ENCODE data around the gene NRG2.

GRCh38 chr5:139807647-139808030 lies 235.5 kb downstream of the NRG2 start:
- TF ChIP-seq POLR2AphosphoS5 (IDR thresholded peaks at IDR 0.05; ENCODE audit: borderline replicate concordance, low read depth, low read length) = no peak
- no peak for TF ChIP-seq EZH2 (IDR thresholded peaks at IDR 0.05)
- TF ChIP-seq FOXP2 (optimal IDR thresholded peaks at IDR 0.05; ENCODE audit: control extremely low read depth, extremely low read length, insufficient read depth) = no peak

Measured in SK-N-MC (cell line).